OCI-LY3 (cell line): ENCODE results near the gene FRMD1.

ENCODE experiments used
- H2AFZ ChIP-seq: fragments of 200-600, 300-600 bp; shearing (Covaris generic); 2 replicates; pipeline ENCODE4 v1.6.0; 2014; ENCODE audit warnings: antibody characterized with exemption, low read depth, low read length
- H3K27ac ChIP-seq: fragments of 200-600, 300-600 bp; sonication (generic); 2 replicates; pipeline ENCODE4 v1.5.1; 2014; ENCODE audit warnings: mild to moderate bottlenecking, low read length, moderate library complexity, mixed read lengths
- H3K27me3 ChIP-seq: fragments of 200-600, 300-600 bp; sonication (generic); 2 replicates; pipeline ENCODE4 v1.6.1; 2014; ENCODE audit warnings: low read depth, low read length, mixed read lengths
- H3K36me3 ChIP-seq: fragments of 200-600, 300-600 bp; sonication (generic); replicated peaks from 2 replicates; pipeline ENCODE3; 2014; ENCODE audit warnings: low read depth, low read length, mixed read lengths
- H3K4me1 ChIP-seq: fragments of 300-600, 200-600 bp; sonication (generic); 2 replicates; pipeline ENCODE4 v1.6.1; 2014; ENCODE audit warnings: low read length, mixed read lengths
- H3K4me2 ChIP-seq: fragments of 200-600, 300-600 bp; sonication (generic); 2 replicates; pipeline ENCODE4 v1.6.1; 2014; ENCODE audit warnings: low read length, mixed read lengths
- H3K4me3 ChIP-seq: fragments of 300-600, 200-600 bp; sonication (generic); 2 replicates; pipeline ENCODE4 v1.5.1; 2014; ENCODE audit warnings: antibody characterized with exemption, mild to moderate bottlenecking, low read length, moderate library complexity
- H3K79me2 ChIP-seq: fragments of 300-600, 200-600 bp; shearing (Covaris generic); 2 replicates; pipeline ENCODE4 v1.6.1; 2014; ENCODE audit warnings: mild to moderate bottlenecking, low read length, mixed read lengths
- H3K9ac ChIP-seq: fragments of 300-600, 200-600 bp; shearing (Covaris generic); 2 replicates; pipeline ENCODE4 v1.6.0; 2014; ENCODE audit warnings: mild to moderate bottlenecking, low read length, moderate library complexity
- H3K9me3 ChIP-seq: fragments of 200-600, 300-600 bp; shearing (Covaris generic); 2 replicates; pipeline ENCODE4 v1.6.1; 2014; ENCODE audit warnings: low read length, mixed read lengths; ENCODE audit not compliant: insufficient read depth
- H4K20me1 ChIP-seq: fragments of 200-600, 300-600 bp; sonication (generic); 2 replicates; pipeline ENCODE4 v1.6.1; 2016; ENCODE audit warnings: low read length, mixed read lengths; ENCODE audit not compliant: insufficient read depth
- CTCF ChIP-seq: fragments of 200-600, 300-600 bp; sonication (generic); IDR thresholded peaks from 2 replicates; pipeline ENCODE4 v1.5.1; 2014; ENCODE audit warnings: antibody characterized with exemption, low read length, low read depth
- EZH2phosphoT487 ChIP-seq: fragments of 200-600 bp; shearing (Covaris generic); IDR thresholded peaks from 2 replicates; pipeline ENCODE4 v1.6.1; 2018; ENCODE audit warnings: antibody characterized with exemption, mixed run types, low read depth

The FRMD1 gene

GRCh38 chr6:168111911-168112310 lies 32.9 kb upstream of the FRMD1 start:
- H3K9me3 ChIP-seq: no peaks in the 10 kb centered on the region
- H3K9ac ChIP-seq: no peak overlapping the region
- peaks cover 3% of the 10 kb centered on the region; the same call in 1 of the 2 replicates for H3K27me3 ChIP-seq
- H4K20me1 ChIP-seq: no peaks in the 10 kb centered on the region
- H3K4me2 ChIP-seq: no peak overlapping the region
- no peaks in the 10 kb centered on the region for H3K36me3 ChIP-seq
- H3K27ac ChIP-seq: no peak overlapping the region
- H2AFZ ChIP-seq: no peak overlapping the region
- TF ChIP-seq CTCF: no peak
- no peak for TF ChIP-seq EZH2phosphoT487
- no peaks in the 10 kb centered on the region for H3K4me1 ChIP-seq
- no peaks in the 10 kb centered on the region for H3K79me2 ChIP-seq
- H3K4me3 ChIP-seq: no peak overlapping the region

GRCh38 chr6:168110437-168110836 lies 31.4 kb upstream of the FRMD1 start:
- Histone ChIP-seq H2AFZ (no peak overlapping the region), H3K27ac (no peak overlapping the region), H3K79me2 (no peaks in the 10 kb centered on the region), H3K36me3 (no peaks in the 10 kb centered on the region), H4K20me1 (no peaks in the 10 kb centered on the region), H3K9me3 (no peaks in the 10 kb centered on the region), H3K27me3 (peaks cover 3% of the 10 kb centered on the region; the same call in 1 of the 2 replicates), H3K9ac (no peak overlapping the region), H3K4me1 (no peaks in the 10 kb centered on the region), H3K4me3 (no peak overlapping the region), H3K4me2 (no peak overlapping the region)
- TF ChIP-seq CTCF (no peak), EZH2phosphoT487 (no peak)

GRCh38 chr6:168109171-168109570 lies 30.2 kb upstream of the FRMD1 start:
- H3K4me3 ChIP-seq: no peak overlapping the region
- H3K9me3 ChIP-seq: no peaks in the 10 kb centered on the region
- no peaks in the 10 kb centered on the region for H4K20me1 ChIP-seq
- TF ChIP-seq CTCF (no peak), EZH2phosphoT487 (no peak)
- no peaks in the 10 kb centered on the region for H3K79me2 ChIP-seq
- H2AFZ ChIP-seq: no peak overlapping the region
- peaks cover 6% of the 10 kb centered on the region; the same call in 1 of the 2 replicates for H3K27me3 ChIP-seq
- H3K27ac ChIP-seq: no peak overlapping the region
- H3K9ac ChIP-seq: no peak overlapping the region
- H3K4me1 ChIP-seq: no peaks in the 10 kb centered on the region
- H3K36me3 ChIP-seq: no peaks in the 10 kb centered on the region
- no peak overlapping the region for H3K4me2 ChIP-seq

GRCh38 chr6:168107191-168107983 lies 28.4 kb upstream of the FRMD1 start:
- TF ChIP-seq CTCF: no peak
- TF ChIP-seq EZH2phosphoT487: no peak
- H3K4me1 ChIP-seq: no peaks in the 10 kb centered on the region
- no peaks in the 10 kb centered on the region for H3K9me3 ChIP-seq
- H3K27me3 ChIP-seq: peaks cover 6% of the 10 kb centered on the region; the same call in 1 of the 2 replicates
- no peak overlapping the region for H2AFZ ChIP-seq
- no peak overlapping the region for H3K9ac ChIP-seq
- H3K36me3 ChIP-seq: no peaks in the 10 kb centered on the region
- no peak overlapping the region for H3K4me2 ChIP-seq
- no peak overlapping the region for H3K27ac ChIP-seq
- H3K79me2 ChIP-seq: no peaks in the 10 kb centered on the region
- H3K4me3 ChIP-seq: no peak overlapping the region
- H4K20me1 ChIP-seq: no peaks in the 10 kb centered on the region
